Measurements from ENCODE around the gene AAMP.

Gene AAMP

GRCh38 chr2:218218268-218219185, 51.4 kb downstream of the AAMP start:
- DNase-seq, result no peak

GRCh38 chr2:218217360-218218267, 52.3 kb downstream of the AAMP start:
- DNase-seq, result peak; percentile 74

GRCh38 chr2:218216674-218217359, 53.1 kb downstream of the AAMP start, which contains the start of gene ARPC2:
Gene ARPC2, plus strand, starts transcription at chr2:218217189. Its CDS starts 282 bp downstream, at chr2:218217471.
- peak; percentile 93 for DNase-seq

- DNase-seq, result no peak
Observed at GRCh38 chr2:218216336-218216673, 53.6 kb downstream of the AAMP start.

Measured in CD4-positive, alpha-beta T cell treated with Interferon gamma for 1 hour (primary cell).